NB4 (cell line): ENCODE data around the gene CPEB4.

Experiments used
- DNase-seq: peaks from one replicate; pipeline ENCODE4 v3.0.0; 2010; ENCODE audit warnings: low read depth
- H3K4me3 ChIP-seq: one replicate; pipeline ENCODE4 v1.5.1; 2011; ENCODE audit warnings: mild to moderate bottlenecking, low read depth, low read length, moderate library complexity
- CTCF ChIP-seq: IDR thresholded peaks from one replicate; pipeline ENCODE4 v1.5.1; 2012; ENCODE audit warnings: low read depth, low read length
- MYC ChIP-seq: IDR thresholded peaks from 2 replicates; pipeline ENCODE4 v1.6.1; 2011; ENCODE audit warnings: low read depth, low read length
- POLR2A ChIP-seq: IDR thresholded peaks from 2 replicates; pipeline ENCODE4 v1.6.1; 2011; ENCODE audit warnings: mild to moderate bottlenecking; ENCODE audit not compliant: insufficient read length; ENCODE audit errors: extremely low read depth
- TF ChIP-seq, protein P1 (sequence below): IDR thresholded peaks from 2 replicates; pipeline ENCODE4 v1.6.1; 2011; ENCODE audit warnings: low read depth, low read length

Gene CPEB4

DNA sequence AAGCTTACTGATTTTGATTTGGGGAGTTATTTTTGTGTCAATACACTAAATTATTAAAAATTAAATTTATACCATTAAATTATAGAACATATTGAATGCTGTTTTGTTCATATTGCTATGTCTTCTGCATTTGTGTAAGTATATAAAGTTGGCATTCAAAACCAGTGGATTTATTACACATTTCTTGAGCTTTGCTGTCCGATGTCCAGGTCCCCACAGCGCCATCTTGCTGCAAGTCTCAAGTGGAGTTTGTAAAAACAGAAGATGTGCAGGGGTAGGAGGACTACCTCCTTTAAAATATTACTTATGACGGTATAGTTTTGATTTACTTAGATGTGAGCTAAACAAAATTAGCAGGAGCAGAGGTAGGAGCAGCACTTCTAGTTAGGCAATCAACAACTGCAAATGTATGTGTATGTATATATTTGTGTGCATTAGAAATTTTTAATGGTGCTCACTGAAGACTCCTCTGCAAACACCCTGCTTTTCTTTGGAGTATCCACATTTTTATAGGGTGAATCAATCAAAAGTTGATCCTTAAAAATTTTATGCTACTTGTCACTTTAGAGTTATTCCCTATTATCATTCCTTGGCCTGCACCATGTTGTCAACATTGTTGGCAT lies 37.4 kb downstream of the CPEB4 start:
- TF ChIP-seq, protein P1, sequence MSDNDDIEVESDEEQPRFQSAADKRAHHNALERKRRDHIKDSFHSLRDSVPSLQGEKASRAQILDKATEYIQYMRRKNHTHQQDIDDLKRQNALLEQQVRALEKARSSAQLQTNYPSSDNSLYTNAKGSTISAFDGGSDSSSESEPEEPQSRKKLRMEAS = no peak
- TF ChIP-seq MYC (no peak), CTCF (peak; percentile 68), POLR2A (no peak)
- H3K4me3 ChIP-seq = no peak overlapping the region
- DNase-seq = peak; percentile 75

DNA sequence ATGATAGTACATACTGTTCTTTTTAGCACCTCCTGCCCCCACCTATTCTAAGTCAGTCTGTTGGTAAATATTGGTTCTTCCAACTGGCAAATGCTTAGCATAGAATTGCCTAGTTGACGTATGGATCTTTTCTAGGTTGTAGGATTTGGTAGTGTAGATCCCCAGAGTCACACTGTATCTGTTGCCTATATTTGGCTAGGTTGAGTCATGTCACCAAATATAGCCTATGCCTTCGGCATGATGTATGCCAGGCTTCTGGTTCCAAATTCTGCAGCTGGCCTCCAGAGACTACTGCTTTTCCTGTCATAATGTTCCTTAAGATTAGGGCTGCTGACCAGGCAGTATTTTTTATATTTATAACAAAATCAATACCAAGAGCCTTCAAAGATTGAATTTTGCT lies 38.2 kb downstream of the CPEB4 start:
- no peak overlapping the region for H3K4me3 ChIP-seq
- DNase-seq = no peak

GRCh38 chr5:173928871-173929574 lies 40.9 kb downstream of the CPEB4 start:
- DNase-seq = no peak
- no peak overlapping the region for H3K4me3 ChIP-seq
- TF ChIP-seq MYC = no peak
- TF ChIP-seq CTCF = no peak
- TF ChIP-seq, protein P1 = no peak
- TF ChIP-seq POLR2A = no peak

More for the DNA sequence above, 38.2 kb downstream of the CPEB4 start:
- no peak for TF ChIP-seq MYC

- TF ChIP-seq, protein P1 = no peak
- TF ChIP-seq POLR2A (no peak), CTCF (no peak), MYC (no peak)
- no peak overlapping the region for H3K4me3 ChIP-seq
- no peak for DNase-seq
Observed at GRCh38 chr5:173932695-173933139, 44.6 kb downstream of the CPEB4 start.

- DNase-seq = no peak
- TF ChIP-seq, protein P1 = no peak
- no peak for TF ChIP-seq CTCF
- no peak for TF ChIP-seq MYC
- TF ChIP-seq POLR2A = no peak
- H3K4me3 ChIP-seq = no peak overlapping the region
Observed at GRCh38 chr5:173933901-173934300, 45.8 kb downstream of the CPEB4 start.

GRCh38 chr5:173935396-173935795 lies 47.2 kb downstream of the CPEB4 start:
- no peak for DNase-seq
- no peak overlapping the region for H3K4me3 ChIP-seq
- TF ChIP-seq, protein P1 = no peak
- TF ChIP-seq MYC (no peak), POLR2A (no peak), CTCF (no peak)
